Islet precursor cell (in vitro differentiated cells): ENCODE measurements around the gene SNTB2.

Experiments
- DNase-seq: peaks from one replicate; pipeline ENCODE4 v3.0.0-alpha.2; 2018

SNTB2 gene

DNA sequence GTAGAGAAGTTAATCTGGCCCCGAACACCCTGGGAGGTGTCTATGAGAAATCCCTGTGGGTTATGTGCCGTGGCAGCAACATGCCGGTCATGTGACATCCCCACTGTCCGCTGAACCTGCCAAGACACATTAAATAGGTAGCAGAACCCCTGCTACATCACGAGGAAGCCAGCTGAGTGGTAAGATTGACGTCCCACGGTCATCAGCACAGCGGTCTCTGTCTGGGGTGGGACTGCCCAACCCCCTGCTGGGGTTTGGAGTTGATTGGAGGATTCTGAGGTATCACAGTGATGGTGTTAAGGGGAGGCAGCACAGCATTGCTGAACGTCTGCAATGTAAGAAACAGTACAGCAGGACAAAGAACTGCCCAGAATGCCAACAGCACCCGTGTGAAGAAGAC, 162.6 kb downstream of the SNTB2 start:
- no peak for DNase-seq

DNA sequence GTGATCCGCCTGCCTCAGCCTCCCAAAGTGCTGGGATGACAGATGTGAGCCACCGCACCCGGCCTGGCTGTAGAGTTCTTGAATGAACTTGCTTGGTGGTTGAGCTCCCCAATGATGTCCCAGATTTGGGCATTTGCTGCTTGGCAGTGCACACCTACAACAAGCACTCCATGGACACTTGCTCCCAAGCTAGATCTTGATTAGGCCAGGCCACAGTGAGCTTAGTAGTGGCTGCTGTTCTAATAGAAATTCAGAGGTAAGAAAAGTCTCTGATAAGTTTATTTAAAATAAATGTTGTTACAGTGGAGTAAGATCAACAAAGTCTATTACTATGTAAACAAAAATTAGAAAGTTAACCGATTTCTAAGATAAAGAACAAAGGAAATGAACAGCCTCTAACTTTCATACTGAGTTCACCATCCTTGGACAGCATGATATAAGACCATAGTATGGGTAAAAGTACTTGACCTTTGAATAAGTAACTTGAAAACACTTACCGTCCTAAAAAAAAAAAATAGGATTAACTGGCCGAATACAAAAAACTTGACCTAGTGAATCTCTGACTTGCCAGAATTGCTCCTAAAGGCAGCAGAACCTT, 163.7 kb downstream of the SNTB2 start:
- DNase-seq, result no peak

- no peak for DNase-seq
Observed at GRCh38 chr16:69351309-69352027, 164.5 kb downstream of the SNTB2 start, which contains the start of gene TMED6. Gene TMED6 (minus strand): TSS chr16:69351786. CDS start chr16:69351753, 33 bp downstream.
